Measurements from ENCODE around the gene LTBP4. TPM values are rescaled to one million over a fixed set of nuclear protein-coding genes. Genes with fewer than 3 reads are reported as not detected.

LTBP4 gene
- total and polyA plus RNA-seq, 2 of the 13 experiments (the other 11 are each of a cell fraction or from before 2014, with no cell fraction given) = 0.86 to 2.3 TPM

DNA sequence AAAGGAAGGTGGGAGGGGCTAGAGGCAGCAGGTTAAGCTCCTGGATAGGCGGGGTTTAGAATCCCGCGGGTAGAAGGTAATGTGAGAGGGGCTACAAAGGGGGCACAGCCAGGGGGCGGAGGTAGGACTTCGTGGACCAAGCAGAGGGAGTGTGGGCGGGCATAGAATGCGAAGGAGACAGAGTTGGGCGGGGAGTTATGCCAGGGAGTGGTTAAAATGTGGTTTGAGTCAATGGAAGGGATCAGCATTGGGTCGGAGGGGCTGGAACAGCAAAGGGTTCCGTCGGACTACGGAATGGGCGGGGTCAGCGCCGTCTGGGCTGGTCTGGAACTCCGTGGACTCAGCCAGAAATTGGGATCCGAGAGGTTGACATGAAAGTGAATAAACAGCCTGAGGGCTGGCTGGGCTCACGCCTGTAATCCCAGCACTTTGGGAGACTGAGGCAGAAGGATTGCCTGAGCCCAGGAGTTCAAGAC is 3.0 kb downstream of the LTBP4 start (continued):
- TF ChIP-seq, protein P1, sequence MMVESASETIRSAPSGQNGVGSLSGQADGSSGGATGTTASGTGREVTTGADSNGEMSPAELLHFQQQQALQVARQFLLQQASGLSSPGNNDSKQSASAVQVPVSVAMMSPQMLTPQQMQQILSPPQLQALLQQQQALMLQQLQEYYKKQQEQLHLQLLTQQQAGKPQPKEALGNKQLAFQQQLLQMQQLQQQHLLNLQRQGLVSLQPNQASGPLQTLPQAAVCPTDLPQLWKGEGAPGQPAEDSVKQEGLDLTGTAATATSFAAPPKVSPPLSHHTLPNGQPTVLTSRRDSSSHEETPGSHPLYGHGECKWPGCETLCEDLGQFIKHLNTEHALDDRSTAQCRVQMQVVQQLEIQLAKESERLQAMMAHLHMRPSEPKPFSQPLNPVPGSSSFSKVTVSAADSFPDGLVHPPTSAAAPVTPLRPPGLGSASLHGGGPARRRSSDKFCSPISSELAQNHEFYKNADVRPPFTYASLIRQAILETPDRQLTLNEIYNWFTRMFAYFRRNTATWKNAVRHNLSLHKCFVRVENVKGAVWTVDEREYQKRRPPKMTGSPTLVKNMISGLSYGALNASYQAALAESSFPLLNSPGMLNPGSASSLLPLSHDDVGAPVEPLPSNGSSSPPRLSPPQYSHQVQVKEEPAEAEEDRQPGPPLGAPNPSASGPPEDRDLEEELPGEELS (CRISPR knock-in tag; IDR thresholded peaks at IDR 0.05) = no peak
- no peak for TF ChIP-seq NFRKB (IDR thresholded peaks at IDR 0.05)
- no peak for TF ChIP-seq ATM (IDR thresholded peaks at IDR 0.05; ENCODE audit: borderline replicate concordance)
- TF ChIP-seq, protein P2, sequence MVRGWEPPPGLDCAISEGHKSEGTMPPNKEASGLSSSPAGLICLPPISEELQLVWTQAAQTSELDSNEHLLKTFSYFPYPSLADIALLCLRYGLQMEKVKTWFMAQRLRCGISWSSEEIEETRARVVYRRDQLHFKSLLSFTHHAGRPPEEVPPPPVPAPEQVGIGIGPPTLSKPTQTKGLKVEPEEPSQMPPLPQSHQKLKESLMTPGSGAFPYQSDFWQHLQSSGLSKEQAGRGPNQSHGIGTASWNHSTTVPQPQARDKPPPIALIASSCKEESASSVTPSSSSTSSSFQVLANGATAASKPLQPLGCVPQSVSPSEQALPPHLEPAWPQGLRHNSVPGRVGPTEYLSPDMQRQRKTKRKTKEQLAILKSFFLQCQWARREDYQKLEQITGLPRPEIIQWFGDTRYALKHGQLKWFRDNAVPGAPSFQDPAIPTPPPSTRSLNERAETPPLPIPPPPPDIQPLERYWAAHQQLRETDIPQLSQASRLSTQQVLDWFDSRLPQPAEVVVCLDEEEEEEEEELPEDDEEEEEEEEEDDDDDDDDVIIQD (CRISPR knock-in tag; IDR thresholded peaks at IDR 0.05; ENCODE audit: low read depth) = no peak
- TF ChIP-seq, protein P3, sequence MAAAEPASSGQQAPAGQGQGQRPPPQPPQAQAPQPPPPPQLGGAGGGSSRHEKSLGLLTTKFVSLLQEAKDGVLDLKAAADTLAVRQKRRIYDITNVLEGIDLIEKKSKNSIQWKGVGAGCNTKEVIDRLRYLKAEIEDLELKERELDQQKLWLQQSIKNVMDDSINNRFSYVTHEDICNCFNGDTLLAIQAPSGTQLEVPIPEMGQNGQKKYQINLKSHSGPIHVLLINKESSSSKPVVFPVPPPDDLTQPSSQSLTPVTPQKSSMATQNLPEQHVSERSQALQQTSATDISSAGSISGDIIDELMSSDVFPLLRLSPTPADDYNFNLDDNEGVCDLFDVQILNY (CRISPR knock-in tag; conservative IDR thresholded peaks at IDR 0.05) = no peak
- TF ChIP-seq ZNF766 (CRISPR knock-in tag; IDR thresholded peaks at IDR 0.05; ENCODE audit: borderline replicate concordance) = no peak
- TF ChIP-seq ZNF850 (CRISPR knock-in tag; conservative IDR thresholded peaks at IDR 0.05) = no peak
- TF ChIP-seq, protein P4, sequence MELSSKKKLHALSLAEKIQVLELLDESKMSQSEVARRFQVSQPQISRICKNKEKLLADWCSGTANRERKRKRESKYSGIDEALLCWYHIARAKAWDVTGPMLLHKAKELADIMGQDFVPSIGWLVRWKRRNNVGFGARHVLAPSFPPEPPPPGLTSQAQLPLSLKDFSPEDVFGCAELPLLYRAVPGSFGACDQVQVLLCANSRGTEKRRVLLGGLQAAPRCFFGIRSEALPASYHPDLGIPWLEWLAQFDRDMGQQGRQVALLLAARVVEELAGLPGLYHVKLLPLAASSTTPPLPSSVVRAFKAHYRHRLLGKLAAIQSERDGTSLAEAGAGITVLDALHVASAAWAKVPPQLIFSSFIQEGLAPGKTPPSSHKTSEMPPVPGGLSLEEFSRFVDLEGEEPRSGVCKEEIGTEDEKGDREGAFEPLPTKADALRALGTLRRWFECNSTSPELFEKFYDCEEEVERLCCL (CRISPR knock-in tag; IDR thresholded peaks at IDR 0.05; ENCODE audit: borderline replicate concordance) = no peak
- TF ChIP-seq NKX3-1 (CRISPR knock-in tag; IDR thresholded peaks at IDR 0.05) = no peak
- peak; percentile 10 for TF ChIP-seq U2AF1 (optimal IDR thresholded peaks at IDR 0.05; ENCODE audit: low read depth, low read length)
- TF ChIP-seq, protein P5, sequence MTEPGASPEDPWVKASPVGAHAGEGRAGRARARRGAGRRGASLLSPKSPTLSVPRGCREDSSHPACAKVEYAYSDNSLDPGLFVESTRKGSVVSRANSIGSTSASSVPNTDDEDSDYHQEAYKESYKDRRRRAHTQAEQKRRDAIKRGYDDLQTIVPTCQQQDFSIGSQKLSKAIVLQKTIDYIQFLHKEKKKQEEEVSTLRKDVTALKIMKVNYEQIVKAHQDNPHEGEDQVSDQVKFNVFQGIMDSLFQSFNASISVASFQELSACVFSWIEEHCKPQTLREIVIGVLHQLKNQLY (CRISPR knock-in tag; IDR thresholded peaks at IDR 0.05) = no peak
- no peak for TF ChIP-seq PLRG1 (conservative IDR thresholded peaks at IDR 0.05)
- TF ChIP-seq ZNF891 (CRISPR knock-in tag; IDR thresholded peaks at IDR 0.05) = no peak
- TF ChIP-seq ZNF180 (CRISPR knock-in tag; IDR thresholded peaks at IDR 0.05; ENCODE audit: borderline replicate concordance, low read depth) = no peak
- no peak for TF ChIP-seq ELF3 (CRISPR knock-in tag; IDR thresholded peaks at IDR 0.05)
- no peak for TF ChIP-seq AKAP8 (CRISPR knock-in tag; IDR thresholded peaks at IDR 0.05)
- no peak for TF ChIP-seq RARA (CRISPR knock-in tag; IDR thresholded peaks at IDR 0.05)

Data from HepG2 (cell line).